HepG2 (cell line): Measurements from ENCODE around the gene NXPH4. TPM values are rescaled to one million over a fixed set of nuclear protein-coding genes. Genes with fewer than 3 reads are reported as not detected.

Source experiments
- ELF3 ChIP-seq: IDR thresholded peaks from 2 replicates; pipeline ENCODE4 v1.6.1; 2016; ENCODE audit warnings: missing genetic modification reagents, missing compliant biosample characterization
- FOSL1 ChIP-seq: sonication (generic); formaldehyde crosslinking; IDR thresholded peaks from 2 replicates; pipeline ENCODE4 v1.9.0; 2021; ENCODE audit warnings: missing genetic modification reagents, borderline replicate concordance
- GZF1 ChIP-seq: sonication (generic); formaldehyde crosslinking; IDR thresholded peaks from 2 replicates; pipeline ENCODE4 v1.5.1; 2020; ENCODE audit warnings: mild to moderate bottlenecking, missing genetic modification reagents
- HDAC1 ChIP-seq: sonication (generic); formaldehyde crosslinking; IDR thresholded peaks from 2 replicates; pipeline ENCODE4 v1.5.1; 2020; ENCODE audit warnings: mild to moderate bottlenecking, missing genetic modification reagents
- IKZF1 ChIP-seq: fragments of 450-650 bp; IDR thresholded peaks from 2 replicates; pipeline ENCODE4 v1.7.1; 2016
- JUN ChIP-seq: sonication (generic); formaldehyde crosslinking; IDR thresholded peaks from 2 replicates; pipeline ENCODE4 v1.4.0; 2020; ENCODE audit warnings: mild to moderate bottlenecking, missing genetic modification reagents
- KLF11 ChIP-seq: IDR thresholded peaks from 2 replicates; pipeline ENCODE4 v1.6.1; 2016; ENCODE audit warnings: missing compliant biosample characterization
- ONECUT2 ChIP-seq: sonication (generic); formaldehyde crosslinking; IDR thresholded peaks from 2 replicates; pipeline ENCODE4 v1.4.0; 2020; ENCODE audit warnings: missing genetic modification reagents
- TBX3 ChIP-seq: fragments of 450-650 bp; IDR thresholded peaks from 2 replicates; pipeline ENCODE4 v1.6.1; 2017; ENCODE audit warnings: antibody characterized with exemption, mild to moderate bottlenecking, inconsistent platforms, borderline replicate concordance
- ZC3H13 ChIP-seq: sonication (generic); formaldehyde crosslinking; IDR thresholded peaks from 2 replicates; pipeline ENCODE4 v1.8.1; 2023; ENCODE audit warnings: mild to moderate bottlenecking, missing genetic modification reagents, moderate library complexity
- ZFP62 ChIP-seq: sonication (generic); formaldehyde crosslinking; IDR thresholded peaks from 2 replicates; pipeline ENCODE4 v1.4.0; 2020; ENCODE audit warnings: missing genetic modification reagents
- ZNF30 ChIP-seq: sonication (generic); formaldehyde crosslinking; IDR thresholded peaks from 2 replicates; pipeline ENCODE4 v1.5.0; 2020; ENCODE audit warnings: mild to moderate bottlenecking, missing genetic modification reagents
- ZNF605 ChIP-seq: sonication (generic); formaldehyde crosslinking; IDR thresholded peaks from 2 replicates; pipeline ENCODE4 v1.8.0; 2022; ENCODE audit warnings: mild to moderate bottlenecking, missing genetic modification reagents
- ZNF747 ChIP-seq: sonication (generic); formaldehyde crosslinking; IDR thresholded peaks from 2 replicates; pipeline ENCODE4 v1.8.1; 2023; ENCODE audit warnings: missing genetic modification reagents, mild to moderate bottlenecking, borderline replicate concordance
- ZNF788 ChIP-seq: sonication (generic); formaldehyde crosslinking; IDR thresholded peaks from 2 replicates; pipeline ENCODE4 v1.5.0; 2020; ENCODE audit warnings: mild to moderate bottlenecking, missing genetic modification reagents, borderline replicate concordance
- polyA plus RNA-seq, 8 experiments: library from polyadenylated mRNA; depleted of rRNA in 3 of 8; stranded (reverse) in 7 of 8; unstranded in 1 of 8; fragments of >200 nt; fragmentation: Illumina TruSeq in 4 of 8; extraction: Trizol in 4 of 8; gene quantifications; 2 replicates each; pipeline versions ENCODE4 v1.2.1 to v1.2.3, GENCODE V29; 2011 to 2016; ENCODE audit warnings: low read depth in 4 of 8, missing spikeins in 1 of 8, mixed read lengths in 1 of 8; ENCODE audit not compliant: insufficient read depth in 1 of 8
- total RNA-seq, 5 experiments: library from RNA; depleted of rRNA; stranded (reverse); fragments of >200 nt; fragmentation: Illumina TruSeq; extraction: Trizol; gene quantifications; 2 replicates each; pipeline ENCODE4 v1.2.3, GENCODE V29; 2016; ENCODE audit warnings: low read depth in 1 of 5
- TF ChIP-seq, protein P1 (sequence below): sonication (generic); formaldehyde crosslinking; conservative IDR thresholded peaks from 2 replicates; pipeline ENCODE4 v1.4.0; 2020; ENCODE audit warnings: missing genetic modification reagents
- TF ChIP-seq, protein P2 (sequence below): IDR thresholded peaks from 2 replicates; pipeline ENCODE4 v1.6.1; 2016; ENCODE audit warnings: mild to moderate bottlenecking
- TF ChIP-seq, protein P3 (sequence below): IDR thresholded peaks from 2 replicates; pipeline ENCODE4 v1.6.1; 2016; ENCODE audit warnings: mild to moderate bottlenecking, missing biosample characterization, missing genetic modification reagents
- TF ChIP-seq, protein P4 (sequence below): sonication (generic); formaldehyde crosslinking; IDR thresholded peaks from 2 replicates; pipeline ENCODE4 v1.4.0; 2020; ENCODE audit warnings: mild to moderate bottlenecking, missing genetic modification reagents
- TF ChIP-seq, protein P5 (sequence below): sonication (generic); formaldehyde crosslinking; IDR thresholded peaks from 2 replicates; pipeline ENCODE4 v1.8.0; 2022; ENCODE audit warnings: mild to moderate bottlenecking, missing genetic modification reagents, moderate library complexity
- TF ChIP-seq, protein P6 (sequence below): sonication (generic); formaldehyde crosslinking; IDR thresholded peaks from 2 replicates; pipeline ENCODE4 v1.4.0; 2020; ENCODE audit warnings: missing genetic modification reagents
- TF ChIP-seq, protein P7 (sequence below): sonication (generic); formaldehyde crosslinking; IDR thresholded peaks from 2 replicates; pipeline ENCODE4 v1.4.0; 2020; ENCODE audit warnings: missing genetic modification reagents

NXPH4 gene
- total and polyA plus RNA-seq, 2 of the 13 experiments (the other 11 are each of a cell fraction or from before 2014, with no cell fraction given): 0.13 TPM; not detected in 1

DNA sequence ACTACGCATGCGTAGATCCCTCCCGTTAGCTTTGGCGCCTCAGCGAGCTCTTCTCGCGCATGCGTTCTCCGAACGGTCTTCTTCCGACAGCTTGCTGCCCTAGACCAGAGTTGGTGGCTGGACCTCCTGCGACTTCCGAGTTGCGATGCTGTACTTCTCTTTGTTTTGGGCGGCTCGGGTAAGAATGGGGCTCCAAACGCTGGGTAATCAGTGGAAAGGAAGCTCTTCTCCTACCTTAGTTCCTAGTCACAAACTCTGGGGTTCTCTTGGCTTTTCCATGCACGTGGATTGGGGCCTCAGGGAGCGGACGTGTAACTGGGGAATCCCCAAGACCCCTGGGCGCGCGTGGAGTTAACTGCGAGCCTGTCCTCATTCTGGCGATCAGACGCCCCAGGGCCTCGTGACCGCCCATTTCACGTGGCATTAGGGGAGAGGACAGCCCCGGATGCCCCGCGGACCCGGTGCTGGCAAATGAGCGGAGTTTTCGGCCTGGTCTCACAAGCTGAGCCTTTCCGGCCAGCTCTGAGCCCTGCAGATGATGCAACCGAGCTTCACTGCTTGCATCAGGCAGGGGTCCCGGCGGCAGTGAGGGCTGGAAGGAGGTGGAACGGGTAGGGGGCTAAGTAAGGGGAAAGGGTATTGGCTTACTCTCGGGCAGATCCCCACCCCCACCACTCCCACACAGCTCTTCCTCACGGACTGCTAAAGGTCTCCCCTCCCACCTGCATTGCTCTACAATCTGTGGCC lies 13.2 kb downstream of the NXPH4 start, which contains the start of gene SHMT2 (continued):
- TF ChIP-seq, protein P1, sequence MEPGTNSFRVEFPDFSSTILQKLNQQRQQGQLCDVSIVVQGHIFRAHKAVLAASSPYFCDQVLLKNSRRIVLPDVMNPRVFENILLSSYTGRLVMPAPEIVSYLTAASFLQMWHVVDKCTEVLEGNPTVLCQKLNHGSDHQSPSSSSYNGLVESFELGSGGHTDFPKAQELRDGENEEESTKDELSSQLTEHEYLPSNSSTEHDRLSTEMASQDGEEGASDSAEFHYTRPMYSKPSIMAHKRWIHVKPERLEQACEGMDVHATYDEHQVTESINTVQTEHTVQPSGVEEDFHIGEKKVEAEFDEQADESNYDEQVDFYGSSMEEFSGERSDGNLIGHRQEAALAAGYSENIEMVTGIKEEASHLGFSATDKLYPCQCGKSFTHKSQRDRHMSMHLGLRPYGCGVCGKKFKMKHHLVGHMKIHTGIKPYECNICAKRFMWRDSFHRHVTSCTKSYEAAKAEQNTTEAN: peak; percentile 25; the same call in 1 of the 2 replicates
- TF ChIP-seq ZNF605 (CRISPR knock-in tag): peak; percentile 18
- no peak for TF ChIP-seq FOSL1 (CRISPR knock-in tag)
- TF ChIP-seq ONECUT2 (CRISPR knock-in tag): no peak
- TF ChIP-seq KLF11 (CRISPR knock-in tag): no peak
- TF ChIP-seq, protein P2, sequence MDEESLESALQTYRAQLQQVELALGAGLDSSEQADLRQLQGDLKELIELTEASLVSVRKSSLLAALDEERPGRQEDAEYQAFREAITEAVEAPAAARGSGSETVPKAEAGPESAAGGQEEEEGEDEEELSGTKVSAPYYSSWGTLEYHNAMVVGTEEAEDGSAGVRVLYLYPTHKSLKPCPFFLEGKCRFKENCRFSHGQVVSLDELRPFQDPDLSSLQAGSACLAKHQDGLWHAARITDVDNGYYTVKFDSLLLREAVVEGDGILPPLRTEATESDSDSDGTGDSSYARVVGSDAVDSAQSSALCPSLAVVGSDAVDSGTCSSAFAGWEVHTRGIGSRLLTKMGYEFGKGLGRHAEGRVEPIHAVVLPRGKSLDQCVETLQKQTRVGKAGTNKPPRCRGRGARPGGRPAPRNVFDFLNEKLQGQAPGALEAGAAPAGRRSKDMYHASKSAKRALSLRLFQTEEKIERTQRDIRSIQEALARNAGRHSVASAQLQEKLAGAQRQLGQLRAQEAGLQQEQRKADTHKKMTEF: peak; percentile 67; the same call in 1 of the 2 replicates
- peak; percentile 62; the same call in 1 of the 2 replicates for TF ChIP-seq ZC3H13
- TF ChIP-seq, protein P3, sequence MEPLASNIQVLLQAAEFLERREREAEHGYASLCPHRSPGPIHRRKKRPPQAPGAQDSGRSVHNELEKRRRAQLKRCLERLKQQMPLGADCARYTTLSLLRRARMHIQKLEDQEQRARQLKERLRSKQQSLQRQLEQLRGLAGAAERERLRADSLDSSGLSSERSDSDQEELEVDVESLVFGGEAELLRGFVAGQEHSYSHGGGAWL (CRISPR knock-in tag): peak; percentile 79; the same call in 1 of the 2 replicates
- TF ChIP-seq ZNF788: peak; percentile 43; the same call in 1 of the 2 replicates
- no peak for TF ChIP-seq JUN (CRISPR knock-in tag)
- no peak for TF ChIP-seq IKZF1
- TF ChIP-seq ZNF747 (CRISPR knock-in tag): no peak
- TF ChIP-seq GZF1 (CRISPR knock-in tag): 0 out of 2 replicates have a peak, but pooled peaks have one; percentile 75
- no peak for TF ChIP-seq ZNF30
- peak; percentile 74; the same call in 1 of the 2 replicates for TF ChIP-seq HDAC1 (CRISPR knock-in tag)
- TF ChIP-seq, protein P4, sequence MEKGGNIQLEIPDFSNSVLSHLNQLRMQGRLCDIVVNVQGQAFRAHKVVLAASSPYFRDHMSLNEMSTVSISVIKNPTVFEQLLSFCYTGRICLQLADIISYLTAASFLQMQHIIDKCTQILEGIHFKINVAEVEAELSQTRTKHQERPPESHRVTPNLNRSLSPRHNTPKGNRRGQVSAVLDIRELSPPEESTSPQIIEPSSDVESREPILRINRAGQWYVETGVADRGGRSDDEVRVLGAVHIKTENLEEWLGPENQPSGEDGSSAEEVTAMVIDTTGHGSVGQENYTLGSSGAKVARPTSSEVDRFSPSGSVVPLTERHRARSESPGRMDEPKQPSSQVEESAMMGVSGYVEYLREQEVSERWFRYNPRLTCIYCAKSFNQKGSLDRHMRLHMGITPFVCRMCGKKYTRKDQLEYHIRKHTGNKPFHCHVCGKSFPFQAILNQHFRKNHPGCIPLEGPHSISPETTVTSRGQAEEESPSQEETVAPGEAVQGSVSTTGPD: no peak
- TF ChIP-seq, protein P5, sequence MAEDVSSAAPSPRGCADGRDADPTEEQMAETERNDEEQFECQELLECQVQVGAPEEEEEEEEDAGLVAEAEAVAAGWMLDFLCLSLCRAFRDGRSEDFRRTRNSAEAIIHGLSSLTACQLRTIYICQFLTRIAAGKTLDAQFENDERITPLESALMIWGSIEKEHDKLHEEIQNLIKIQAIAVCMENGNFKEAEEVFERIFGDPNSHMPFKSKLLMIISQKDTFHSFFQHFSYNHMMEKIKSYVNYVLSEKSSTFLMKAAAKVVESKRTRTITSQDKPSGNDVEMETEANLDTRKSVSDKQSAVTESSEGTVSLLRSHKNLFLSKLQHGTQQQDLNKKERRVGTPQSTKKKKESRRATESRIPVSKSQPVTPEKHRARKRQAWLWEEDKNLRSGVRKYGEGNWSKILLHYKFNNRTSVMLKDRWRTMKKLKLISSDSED (CRISPR knock-in tag): no peak
- TF ChIP-seq TBX3: no peak
- no peak for TF ChIP-seq ELF3 (CRISPR knock-in tag)
- TF ChIP-seq ZFP62: no peak
- TF ChIP-seq, protein P6, sequence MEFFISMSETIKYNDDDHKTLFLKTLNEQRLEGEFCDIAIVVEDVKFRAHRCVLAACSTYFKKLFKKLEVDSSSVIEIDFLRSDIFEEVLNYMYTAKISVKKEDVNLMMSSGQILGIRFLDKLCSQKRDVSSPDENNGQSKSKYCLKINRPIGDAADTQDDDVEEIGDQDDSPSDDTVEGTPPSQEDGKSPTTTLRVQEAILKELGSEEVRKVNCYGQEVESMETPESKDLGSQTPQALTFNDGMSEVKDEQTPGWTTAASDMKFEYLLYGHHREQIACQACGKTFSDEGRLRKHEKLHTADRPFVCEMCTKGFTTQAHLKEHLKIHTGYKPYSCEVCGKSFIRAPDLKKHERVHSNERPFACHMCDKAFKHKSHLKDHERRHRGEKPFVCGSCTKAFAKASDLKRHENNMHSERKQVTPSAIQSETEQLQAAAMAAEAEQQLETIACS (CRISPR knock-in tag): no peak
- TF ChIP-seq, protein P7, sequence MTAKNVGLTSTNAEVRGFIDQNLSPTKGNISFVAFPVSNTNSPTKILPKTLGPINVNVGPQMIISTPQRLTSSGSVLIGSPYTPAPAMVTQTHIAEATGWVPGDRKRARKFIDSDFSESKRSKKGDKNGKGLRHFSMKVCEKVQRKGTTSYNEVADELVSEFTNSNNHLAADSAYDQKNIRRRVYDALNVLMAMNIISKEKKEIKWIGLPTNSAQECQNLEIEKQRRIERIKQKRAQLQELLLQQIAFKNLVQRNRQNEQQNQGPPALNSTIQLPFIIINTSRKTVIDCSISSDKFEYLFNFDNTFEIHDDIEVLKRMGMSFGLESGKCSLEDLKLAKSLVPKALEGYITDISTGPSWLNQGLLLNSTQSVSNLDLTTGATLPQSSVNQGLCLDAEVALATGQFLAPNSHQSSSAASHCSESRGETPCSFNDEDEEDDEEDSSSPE (CRISPR knock-in tag): peak; percentile 85
